Uterus (tissue), 2 donors: ENCODE measurements around the gene HTR1D.

Source experiments
- POLR2A ChIP-seq, 2 donors: fragments of 450-650 bp; IDR thresholded peaks; one replicate each; pipeline ENCODE4 v1.6.1; 2016; ENCODE audit warnings: antibody characterized with exemption in 2 of 2, mild to moderate bottlenecking in 1 of 2, moderate library complexity in 1 of 2
- TF ChIP-seq, protein P1 (sequence below), 4 experiments: fragments of 200-600 bp in 2 of 4; fragments of 450-650 bp in 2 of 4; sonication (generic) in 2 of 4; IDR thresholded peaks; one replicate each; pipeline ENCODE4 v1.5.1; 2016 to 2019; ENCODE audit warnings: antibody characterized with exemption in 4 of 4, mild to moderate bottlenecking in 2 of 4, moderate library complexity in 1 of 4

DNA sequence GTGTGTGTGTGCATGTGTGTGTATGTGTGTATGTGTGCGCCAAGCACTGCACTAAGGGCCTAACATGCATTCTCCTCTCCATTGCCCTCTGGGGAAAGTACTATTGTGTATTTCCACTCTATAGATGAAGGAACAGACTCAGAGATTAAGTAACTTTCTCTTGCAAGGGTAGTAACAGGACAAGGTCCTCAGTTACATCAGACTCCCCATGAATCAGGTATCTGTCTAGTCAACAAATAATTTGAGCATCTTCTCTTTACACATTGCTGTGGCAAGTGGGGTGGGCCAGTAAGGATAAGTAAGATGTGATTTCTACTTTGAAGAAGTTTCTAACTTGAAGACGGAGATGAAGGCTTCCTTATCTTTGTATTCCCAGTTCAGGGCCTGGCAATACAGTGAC is 5.0 kb upstream of the HTR1D start:
- TF ChIP-seq, protein P1, sequence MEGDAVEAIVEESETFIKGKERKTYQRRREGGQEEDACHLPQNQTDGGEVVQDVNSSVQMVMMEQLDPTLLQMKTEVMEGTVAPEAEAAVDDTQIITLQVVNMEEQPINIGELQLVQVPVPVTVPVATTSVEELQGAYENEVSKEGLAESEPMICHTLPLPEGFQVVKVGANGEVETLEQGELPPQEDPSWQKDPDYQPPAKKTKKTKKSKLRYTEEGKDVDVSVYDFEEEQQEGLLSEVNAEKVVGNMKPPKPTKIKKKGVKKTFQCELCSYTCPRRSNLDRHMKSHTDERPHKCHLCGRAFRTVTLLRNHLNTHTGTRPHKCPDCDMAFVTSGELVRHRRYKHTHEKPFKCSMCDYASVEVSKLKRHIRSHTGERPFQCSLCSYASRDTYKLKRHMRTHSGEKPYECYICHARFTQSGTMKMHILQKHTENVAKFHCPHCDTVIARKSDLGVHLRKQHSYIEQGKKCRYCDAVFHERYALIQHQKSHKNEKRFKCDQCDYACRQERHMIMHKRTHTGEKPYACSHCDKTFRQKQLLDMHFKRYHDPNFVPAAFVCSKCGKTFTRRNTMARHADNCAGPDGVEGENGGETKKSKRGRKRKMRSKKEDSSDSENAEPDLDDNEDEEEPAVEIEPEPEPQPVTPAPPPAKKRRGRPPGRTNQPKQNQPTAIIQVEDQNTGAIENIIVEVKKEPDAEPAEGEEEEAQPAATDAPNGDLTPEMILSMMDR (IDR thresholded peaks at IDR 0.05) = no peak
- no peak for TF ChIP-seq POLR2A (IDR thresholded peaks at IDR 0.05)
